IMR-90 (cell line): Measurements from ENCODE around the gene GATAD2A. TPM values are rescaled to one million over a fixed set of nuclear protein-coding genes. Genes with fewer than 3 reads are reported as not detected.

Source experiments
- ATAC-seq: fragments of 200-7000 bp; cut with Tn5 transposase; 2 replicates; pipeline ENCODE4 v1.9.1; 2020; ENCODE audit warnings: low read depth, mild to moderate bottlenecking, moderate library complexity
- BruUV-seq: library from RNA; stranded (reverse); fragments of 400-500 nt; replicated peaks from 2 replicates; lab custom pipeline; 2021; lab: Mats Ljungman, UMichigan
- CTCF ChIA-PET: fragments of 300-600 bp; formaldehyde crosslinking; extraction: SDS; loops from one replicate; lab custom pipeline; 2021; ENCODE audit warnings: antibody characterized with exemption; lab: Yijun Ruan, JAX
- POLR2A ChIA-PET: fragments of 300-600 bp; sonication (Branson Sonifier 250); formaldehyde crosslinking; loops from one replicate; lab custom pipeline; 2022; ENCODE audit warnings: antibody characterized with exemption; ENCODE audit not compliant: unreplicated experiment; lab: Charles Lee
- DNase-seq: peaks from one replicate; pipeline ENCODE4 v3.0.0; 2013
- H2AFZ ChIP-seq: replicated peaks from 2 replicates; pipeline ENCODE3; 2013; ENCODE audit warnings: low read length, mild to moderate bottlenecking; ENCODE audit not compliant: poor library complexity
- H2AK5ac ChIP-seq: 2 replicates; pipeline ENCODE4 v1.6.1; 2013; ENCODE audit warnings: low read depth, low read length, inconsistent platforms
- H2AK9ac ChIP-seq: replicated peaks from 2 replicates; pipeline ENCODE3; 2013; ENCODE audit warnings: mild to moderate bottlenecking, low read depth, low read length, moderate library complexity; ENCODE audit not compliant: poor library complexity
- H2BK120ac ChIP-seq: 2 replicates; pipeline ENCODE4 v1.6.1; 2013; ENCODE audit warnings: low read depth, low read length, inconsistent platforms
- H2BK15ac ChIP-seq: 3 replicates; pipeline ENCODE4 v1.6.1; 2013; ENCODE audit warnings: low read depth, low read length, inconsistent platforms
- H2BK20ac ChIP-seq: 2 replicates; pipeline ENCODE4 v1.6.1; 2013; ENCODE audit warnings: low read depth, mild to moderate bottlenecking, inconsistent platforms, low read length, moderate library complexity
- H2BK5ac ChIP-seq: 2 replicates; pipeline ENCODE4 v1.6.1; 2013; ENCODE audit warnings: mild to moderate bottlenecking, low read depth, low read length, inconsistent platforms; ENCODE audit not compliant: poor library complexity, severe bottlenecking
- H3K14ac ChIP-seq: replicated peaks from 2 replicates; pipeline ENCODE4 v1.6.1; 2013; ENCODE audit warnings: low read depth, low read length, inconsistent platforms
- H3K18ac ChIP-seq: 2 replicates; pipeline ENCODE4 v1.6.1; 2013; ENCODE audit warnings: low read depth, low read length, control low read depth
- H3K23ac ChIP-seq: 2 replicates; pipeline ENCODE4 v1.6.1; 2013; ENCODE audit warnings: low read depth, low read length, inconsistent platforms
- H3K27ac ChIP-seq: 2 replicates; pipeline ENCODE4 v1.5.1; 2013; ENCODE audit warnings: mild to moderate bottlenecking, control low read depth, low read length; ENCODE audit not compliant: insufficient read depth
- H3K27me3 ChIP-seq: 2 replicates; pipeline ENCODE4 v1.6.1; 2013; ENCODE audit warnings: low read length; ENCODE audit not compliant: control insufficient read depth, insufficient read depth
- H3K36me3 ChIP-seq: 2 replicates; pipeline ENCODE4 v1.6.1; 2013; ENCODE audit warnings: low read length, mixed read lengths; ENCODE audit not compliant: control insufficient read depth, insufficient read depth
- H3K4ac ChIP-seq: 2 replicates; pipeline ENCODE4 v1.6.1; 2013; ENCODE audit warnings: low read depth, low read length, inconsistent platforms
- H3K4me1 ChIP-seq: 2 replicates; pipeline ENCODE4 v1.6.1; 2013; ENCODE audit warnings: low read length, mixed read lengths; ENCODE audit not compliant: control insufficient read depth, insufficient read depth
- H3K4me2 ChIP-seq: 2 replicates; pipeline ENCODE4 v1.6.1; 2013; ENCODE audit warnings: low read depth, mild to moderate bottlenecking, control low read depth, low read length, moderate library complexity
- H3K4me3 ChIP-seq: 2 replicates; pipeline ENCODE4 v1.5.1; 2013; ENCODE audit warnings: low read depth, mild to moderate bottlenecking, control low read depth, low read length, moderate library complexity; ENCODE audit not compliant: insufficient read depth
- H3K56ac ChIP-seq: 2 replicates; pipeline ENCODE4 v1.6.1; 2013; ENCODE audit warnings: low read length, inconsistent platforms; ENCODE audit not compliant: insufficient read depth; ENCODE audit errors: extremely low read depth
- H3K79me1 ChIP-seq, 2 experiments: 2 replicates each; pipeline ENCODE4 v1.6.1; 2013; ENCODE audit warnings: low read length in 2 of 2, inconsistent platforms in 1 of 2, low read depth in 1 of 2
- H3K9ac ChIP-seq: 2 replicates; pipeline ENCODE4 v1.6.1; 2013; ENCODE audit warnings: low read depth, low read length, control low read depth
- H3K9me1 ChIP-seq: 2 replicates; pipeline ENCODE4 v1.6.1; 2013; ENCODE audit warnings: low read length, inconsistent platforms; ENCODE audit not compliant: insufficient read depth
- H3K9me3 ChIP-seq: 2 replicates; pipeline ENCODE4 v1.6.1; 2013; ENCODE audit warnings: low read length; ENCODE audit not compliant: control insufficient read depth, insufficient read depth
- H4K20me1 ChIP-seq: 2 replicates; pipeline ENCODE4 v1.6.1; 2013; ENCODE audit warnings: low read length, inconsistent platforms; ENCODE audit not compliant: insufficient read depth
- H4K5ac ChIP-seq: 2 replicates; pipeline ENCODE4 v1.6.1; 2013; ENCODE audit warnings: mild to moderate bottlenecking, low read depth, low read length, control low read depth
- H4K8ac ChIP-seq, 2 experiments: 2 replicates each; pipeline ENCODE4 v1.6.1; 2013; ENCODE audit warnings: low read depth in 2 of 2, low read length in 2 of 2, control low read depth in 1 of 2, inconsistent platforms in 1 of 2
- H4K91ac ChIP-seq: 2 replicates; pipeline ENCODE4 v1.6.1; 2013; ENCODE audit warnings: low read depth, low read length, inconsistent platforms; ENCODE audit not compliant: insufficient read depth
- CEBPB ChIP-seq: IDR thresholded peaks from 2 replicates; pipeline ENCODE4 v1.6.1; 2012; ENCODE audit warnings: low read depth, low read length, improper control_type of control experiment
- CHD1 ChIP-seq: IDR thresholded peaks from 2 replicates; pipeline ENCODE4 v1.6.1; 2012; ENCODE audit warnings: low read depth, low read length, improper control_type of control experiment
- ELK1 ChIP-seq: fragments of 150-350 bp; IDR thresholded peaks from 2 replicates; pipeline ENCODE4 v1.6.1; 2016; ENCODE audit warnings: low read depth, mild to moderate bottlenecking, low read length, moderate library complexity, borderline replicate concordance
- MAFK ChIP-seq: IDR thresholded peaks from 2 replicates; pipeline ENCODE4 v1.6.1; 2012; ENCODE audit warnings: low read depth, low read length, improper control_type of control experiment
- MXI1 ChIP-seq: IDR thresholded peaks from 2 replicates; pipeline ENCODE4 v1.6.1; 2012; ENCODE audit warnings: low read depth, mild to moderate bottlenecking, low read length, moderate library complexity, borderline replicate concordance
- NFE2L2 ChIP-seq: fragments of 150-350 bp; IDR thresholded peaks from 2 replicates; pipeline ENCODE4 v1.6.1; 2016; ENCODE audit warnings: low read depth, mild to moderate bottlenecking, low read length
- RAD21 ChIP-seq: IDR thresholded peaks from 2 replicates; pipeline ENCODE4 v1.6.1; 2012; ENCODE audit warnings: low read length, improper control_type of control experiment
- RCOR1 ChIP-seq: IDR thresholded peaks from 2 replicates; pipeline ENCODE4 v1.6.1; 2012; ENCODE audit warnings: mild to moderate bottlenecking, low read length, improper control_type of control experiment; ENCODE audit not compliant: insufficient replicate concordance
- RFX5 ChIP-seq: IDR thresholded peaks from 2 replicates; pipeline ENCODE4 v1.8.0; 2012; ENCODE audit warnings: low read depth, mild to moderate bottlenecking, low read length, moderate library complexity
- USF2 ChIP-seq: fragments of 150-350 bp; IDR thresholded peaks from 2 replicates; pipeline ENCODE4 v1.6.1; 2017; ENCODE audit warnings: mild to moderate bottlenecking, antibody characterized with exemption, low read length, low read depth
- WGBS, 2 experiments: methylation state at CpG; one replicate each; pipeline versions ENCODE4 v1.1.5 to v1.1.7; 2013; ENCODE audit warnings: missing lambda C conversion rate in 2 of 2; ENCODE audit not compliant: insufficient read length in 1 of 2; ENCODE audit errors: extremely low coverage in 2 of 2; 5-methylcytosine and 5-hydroxymethylcytosine counted together
- dilution Hi-C: fragments of 300-500 bp; cut with HindIII; formaldehyde crosslinking; loops from one replicate; pipeline ENCODE4 v1.14.3; 2018; ENCODE audit warnings: low sequenced_read_pairs; ENCODE audit not compliant: unreplicated experiment
- in situ Hi-C: fragments of 300-500 bp; cut with MboI; formaldehyde crosslinking; loops from 3 replicates; pipeline ENCODE4 v1.14.3; 2019; ENCODE audit warnings: low sequenced_read_pairs, inconsistent platforms, mixed read lengths
- intact Hi-C: fragments of 100-400 bp; cut with micrococcal nuclease; formaldehyde crosslinking; loops from 2 replicates; pipeline ENCODE4 v1.10.0; 2022
- polyA plus RNA-seq, 3 experiments: library from polyadenylated mRNA; depleted of rRNA; stranded (reverse); fragments of >200 nt; gene quantifications; 2 replicates each; pipeline ENCODE4 v1.2.3, GENCODE V29; 2012; ENCODE audit warnings: low replicate concordance in 1 of 3
- total RNA-seq: library from RNA; depleted of rRNA; stranded (reverse); fragments of >200 nt; gene quantifications from 2 replicates; pipeline ENCODE4 v1.2.3, GENCODE V29; 2012
- TF ChIP-seq, protein P1 (sequence below): conservative IDR thresholded peaks from 2 replicates; pipeline ENCODE4 v1.5.1; 2012; ENCODE audit warnings: mild to moderate bottlenecking, low read depth, low read length, improper control_type of control experiment

The GATAD2A gene
- total and polyA plus RNA-seq, 2 of the 4 experiments (the other 2 are of a cell fraction), result 23.5 to 33.2 TPM

- H2AK5ac ChIP-seq, result no peak overlapping the region
- H4K8ac ChIP-seq, result no peak overlapping the region
- no peak overlapping the region for H3K27ac ChIP-seq
- no peaks in the 10 kb centered on the region for H3K36me3 ChIP-seq
- no peak overlapping the region for H3K56ac ChIP-seq
- peak overlapping the region; percentile 93 for H2AK9ac ChIP-seq
- dilution Hi-C loops (no loop called here), intact Hi-C loops (loop anchor here (5.0 kb wide), 1 partner anchor 100 kb away; no protein-coding TSS in a partner anchor), in situ Hi-C loops (loop anchor here (25.0 kb wide), 1 partner anchor 250 kb away; the partner anchor contains the start of genes GMIP and LPAR2)
- H2AFZ ChIP-seq, result no peak overlapping the region
- H4K91ac ChIP-seq, result no peak overlapping the region
- H3K9me3 ChIP-seq, result no peaks in the 10 kb centered on the region
- H3K4me3 ChIP-seq, result no peak overlapping the region
- H2BK20ac ChIP-seq, result no peak overlapping the region
- H3K4ac ChIP-seq, result no peak overlapping the region
- no peaks in the 10 kb centered on the region for H3K27me3 ChIP-seq
- no peaks in the 10 kb centered on the region for H4K20me1 ChIP-seq
- no peak overlapping the region for H4K5ac ChIP-seq
- no peak overlapping the region for H3K9ac ChIP-seq
- ChIA-PET POLR2A (no interaction called here), CTCF (no interaction called here)
- WGBS, 2 experiments, result 80% methylated on average over 1 of the region's 5 CpGs; no CpG with 5 or more reads in 1 of the 2 experiments
- DNase-seq (no peak), ATAC-seq (no peak)
- no peak overlapping the region for H3K14ac ChIP-seq
- H3K9me1 ChIP-seq, result peaks cover 3% of the 10 kb centered on the region; the same call in 1 of the 2 replicates
- no peak overlapping the region for H3K23ac ChIP-seq
- BruUV-seq, result no TSS peak
- H3K18ac ChIP-seq, result no peak overlapping the region
- peak overlapping the region; percentile 80; the same call in 1 of the 2 replicates for H3K4me2 ChIP-seq
- H2BK15ac ChIP-seq, result no peak overlapping the region
- H2BK120ac ChIP-seq, result no peak overlapping the region
- peaks cover 8% of the 10 kb centered on the region for H3K4me1 ChIP-seq
- TF ChIP-seq RCOR1 (no peak), MXI1 (no peak), NFE2L2 (no peak), CEBPB (no peak), MAFK (no peak), CHD1 (no peak), USF2 (no peak), RFX5 (no peak), RAD21 (no peak), ELK1 (no peak)
- TF ChIP-seq, protein P1, sequence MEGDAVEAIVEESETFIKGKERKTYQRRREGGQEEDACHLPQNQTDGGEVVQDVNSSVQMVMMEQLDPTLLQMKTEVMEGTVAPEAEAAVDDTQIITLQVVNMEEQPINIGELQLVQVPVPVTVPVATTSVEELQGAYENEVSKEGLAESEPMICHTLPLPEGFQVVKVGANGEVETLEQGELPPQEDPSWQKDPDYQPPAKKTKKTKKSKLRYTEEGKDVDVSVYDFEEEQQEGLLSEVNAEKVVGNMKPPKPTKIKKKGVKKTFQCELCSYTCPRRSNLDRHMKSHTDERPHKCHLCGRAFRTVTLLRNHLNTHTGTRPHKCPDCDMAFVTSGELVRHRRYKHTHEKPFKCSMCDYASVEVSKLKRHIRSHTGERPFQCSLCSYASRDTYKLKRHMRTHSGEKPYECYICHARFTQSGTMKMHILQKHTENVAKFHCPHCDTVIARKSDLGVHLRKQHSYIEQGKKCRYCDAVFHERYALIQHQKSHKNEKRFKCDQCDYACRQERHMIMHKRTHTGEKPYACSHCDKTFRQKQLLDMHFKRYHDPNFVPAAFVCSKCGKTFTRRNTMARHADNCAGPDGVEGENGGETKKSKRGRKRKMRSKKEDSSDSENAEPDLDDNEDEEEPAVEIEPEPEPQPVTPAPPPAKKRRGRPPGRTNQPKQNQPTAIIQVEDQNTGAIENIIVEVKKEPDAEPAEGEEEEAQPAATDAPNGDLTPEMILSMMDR, result no peak
- no peak overlapping the region for H2BK5ac ChIP-seq
- H3K79me1 ChIP-seq, result peaks cover 30 to 59% of the 10 kb centered on the region in 2 experiments
These were observed 18.4 kb upstream of the GATAD2A start for GRCh38 chr19:19387108-19387507.
